H1 (cell line): ENCODE measurements around the gene RNF130.

Experiments used
- CREB1 ChIP-seq: IDR thresholded peaks from 2 replicates; pipeline ENCODE4 v1.6.1; 2012; ENCODE audit warnings: inconsistent platforms
- CTCF ChIP-seq, 3 experiments: IDR thresholded peaks; 1 replicate in 2 of 3; 2 replicates in 1 of 3; pipeline versions ENCODE4 v1.5.1 to v1.6.1; 2011; ENCODE audit warnings: low read length in 3 of 3, mild to moderate bottlenecking in 3 of 3, inconsistent platforms in 2 of 3, low read depth in 1 of 3, moderate library complexity in 1 of 3; ENCODE audit not compliant: insufficient read depth in 1 of 3; ENCODE audit errors: control extremely low read depth in 1 of 3
- E2F6 ChIP-seq: IDR thresholded peaks from 2 replicates; pipeline ENCODE4 v1.6.1; 2012; ENCODE audit warnings: inconsistent platforms
- JUND ChIP-seq: IDR thresholded peaks from 2 replicates; pipeline ENCODE4 v1.6.1; 2011; ENCODE audit warnings: mild to moderate bottlenecking, improper control_type of control experiment, low read length
- MAX ChIP-seq: IDR thresholded peaks from 2 replicates; pipeline ENCODE4 v1.6.1; 2012; ENCODE audit warnings: inconsistent platforms
- POLR2A ChIP-seq, 2 experiments: IDR thresholded peaks; 1 replicate in 1 of 2; 2 replicates in 1 of 2; pipeline ENCODE4 v1.6.1; 2011; ENCODE audit warnings: low read depth in 2 of 2, low read length in 2 of 2, mild to moderate bottlenecking in 2 of 2; ENCODE audit errors: control extremely low read depth in 1 of 2
- SP1 ChIP-seq: IDR thresholded peaks from 2 replicates; pipeline ENCODE4 v1.6.1; 2011; ENCODE audit warnings: low read depth, low read length
- ZNF274 ChIP-seq: IDR thresholded peaks from 2 replicates; pipeline ENCODE4 v1.7.0; 2012; ENCODE audit warnings: low read length, borderline replicate concordance; ENCODE audit errors: extremely low read depth

GRCh38 chr5:180045889-180046499 lies 25.6 kb downstream of the RNF130 start:
- TF ChIP-seq POLR2A (IDR thresholded peaks at IDR 0.05; ENCODE audit: control extremely low read depth in 1 of 2, low read depth in 2 of 2, low read length in 2 of 2), result no peak
- TF ChIP-seq MAX, result no peak
- no peak for TF ChIP-seq E2F6
- no peak for TF ChIP-seq CTCF (IDR thresholded peaks at IDR 0.05; ENCODE audit: control extremely low read depth in 1 of 3, insufficient read depth in 1 of 3, low read depth in 1 of 3, low read length in 3 of 3)
- TF ChIP-seq JUND, result no peak
- no peak for TF ChIP-seq SP1
- no peak for TF ChIP-seq CREB1
- no peak for TF ChIP-seq ZNF274
